Fibroblast of skin of left biceps (primary cell): ENCODE results near the gene CCNL2.
A peak's percentile ranks its signal among the peaks of the same experiment; 100 is the strongest.
"Not testable (repeated sequence)": the region's sequence is repeated elsewhere in the genome, so short reads cannot be mapped to it uniquely, and the experiment has no call there.

Experiments
- DNase-seq, 2 experiments: peaks; one replicate each; pipeline ENCODE4 v3.0.0-alpha.2; 2013; ENCODE audit warnings: low read depth in 2 of 2

Gene CCNL2

GRCh38 chr1:1399872-1400575 lies 889 bp upstream of the CCNL2 start:
- DNase-seq: no peak

- DNase-seq: no peak
Observed at GRCh38 chr1:1398677-1399186, 403 bp downstream of the CCNL2 start.

GRCh38 chr1:1397839-1398523 lies 1.2 kb downstream of the CCNL2 start:
- DNase-seq: no peak

- DNase-seq: no peak
Observed at GRCh38 chr1:1395166-1395565, 4.0 kb downstream of the CCNL2 start.

GRCh38 chr1:1394116-1394515 lies 5.0 kb downstream of the CCNL2 start:
- DNase-seq: no peak

GRCh38 chr1:1393428-1393827 lies 5.7 kb downstream of the CCNL2 start:
- no peak for DNase-seq

- no peak for DNase-seq
Observed at GRCh38 chr1:1393014-1393413, 6.1 kb downstream of the CCNL2 start.

- DNase-seq: no peak
Observed at GRCh38 chr1:1391225-1391624, 7.9 kb downstream of the CCNL2 start.

- no peak for DNase-seq
Observed at GRCh38 chr1:1390675-1391074, 8.5 kb downstream of the CCNL2 start.

- no peak for DNase-seq
Observed at GRCh38 chr1:1388078-1388472, 11.1 kb downstream of the CCNL2 start.

- no peak for DNase-seq
Observed at GRCh38 chr1:1387098-1388077, 11.7 kb downstream of the CCNL2 start.

GRCh38 chr1:1385931-1386330 lies 13.2 kb downstream of the CCNL2 start:
- DNase-seq: no peak

- DNase-seq: not testable (repeated sequence)
Observed at GRCh38 chr1:1385339-1385738, 13.8 kb downstream of the CCNL2 start.

- DNase-seq: no peak
Observed at GRCh38 chr1:1381294-1381693, 17.8 kb downstream of the CCNL2 start.

- no peak for DNase-seq
Observed at GRCh38 chr1:1380860-1381259, 18.3 kb downstream of the CCNL2 start.

- no peak for DNase-seq
Observed at GRCh38 chr1:1377540-1378205, 21.5 kb downstream of the CCNL2 start.

GRCh38 chr1:1376551-1377226 lies 22.4 kb downstream of the CCNL2 start:
- no peak for DNase-seq

GRCh38 chr1:1374929-1375662 lies 24.0 kb downstream of the CCNL2 start, which contains the start of gene AURKAIP1:
Gene AURKAIP1, minus strand, starts transcription at chr1:1375207. Its CDS starts 451 bp downstream, at chr1:1374756.
- peak; percentile 99 for DNase-seq

GRCh38 chr1:1374589-1374928 lies 24.6 kb downstream of the CCNL2 start:
- DNase-seq: no peak
